Renal pelvis (tissue), 4 donors: ENCODE measurements around the gene TNN. TPM values are rescaled to one million over a fixed set of nuclear protein-coding genes. Genes with fewer than 3 reads are reported as not detected.
"Not testable (repeated sequence)": the region's sequence is repeated elsewhere in the genome, so short reads cannot be mapped to it uniquely, and the experiment has no call there.

Experiments used
- DNase-seq: peaks from one replicate; pipeline ENCODE4 v3.0.0-alpha.2; 2013
- polyA plus RNA-seq, 3 donors: library from polyadenylated mRNA; unstranded; fragments of 120-200 nt; gene quantifications; one replicate each; pipeline ENCODE4 v1.2.1, GENCODE V29; 2013; ENCODE audit not compliant: insufficient read length in 3 of 3

Gene TNN
- polyA plus RNA-seq, 3 donors, result 2.4 to 3.1 (median 2.5) TPM

GRCh38 chr1:175071276-175071943 is 3.8 kb downstream of the TNN start:
- no peak for DNase-seq

- peak; percentile 63 for DNase-seq
Observed at GRCh38 chr1:175072099-175072951, 4.7 kb downstream of the TNN start.

GRCh38 chr1:175073061-175073460 is 5.4 kb downstream of the TNN start:
- no peak for DNase-seq

- DNase-seq, result no peak
Observed at GRCh38 chr1:175073633-175074032, 6.0 kb downstream of the TNN start.

- no peak for DNase-seq
Observed at GRCh38 chr1:175075572-175076568, 8.2 kb downstream of the TNN start.

- no peak for DNase-seq
Observed at GRCh38 chr1:175077356-175078030, 9.9 kb downstream of the TNN start.

- DNase-seq, result no peak
Observed at GRCh38 chr1:175078629-175079028, 11.0 kb downstream of the TNN start.

- no peak for DNase-seq
Observed at GRCh38 chr1:175079338-175079737, 11.7 kb downstream of the TNN start.

- no peak for DNase-seq
Observed at GRCh38 chr1:175080030-175080429, 12.4 kb downstream of the TNN start.

- no peak for DNase-seq
Observed at GRCh38 chr1:175081983-175082382, 14.3 kb downstream of the TNN start.

- DNase-seq, result no peak
Observed at GRCh38 chr1:175088525-175088951, 20.9 kb downstream of the TNN start.

GRCh38 chr1:175089136-175089718 is 21.6 kb downstream of the TNN start:
- DNase-seq, result peak; percentile 34

GRCh38 chr1:175090780-175091179 is 23.1 kb downstream of the TNN start:
- no peak for DNase-seq

- no peak for DNase-seq
Observed at GRCh38 chr1:175094626-175095025, 27.0 kb downstream of the TNN start.

GRCh38 chr1:175095069-175095468 is 27.4 kb downstream of the TNN start:
- no peak for DNase-seq

- DNase-seq, result no peak
Observed at GRCh38 chr1:175095978-175096607, 28.5 kb downstream of the TNN start.

GRCh38 chr1:175097361-175097760 is 29.7 kb downstream of the TNN start:
- DNase-seq, result no peak

- no peak for DNase-seq
Observed at GRCh38 chr1:175099916-175100315, 32.3 kb downstream of the TNN start.

- not testable (repeated sequence) for DNase-seq
Observed at GRCh38 chr1:175102166-175102565, 34.5 kb downstream of the TNN start.

- not testable (repeated sequence) for DNase-seq
Observed at GRCh38 chr1:175106536-175106935, 38.9 kb downstream of the TNN start.
